ENCODE results near the gene NR2C1.

DNA sequence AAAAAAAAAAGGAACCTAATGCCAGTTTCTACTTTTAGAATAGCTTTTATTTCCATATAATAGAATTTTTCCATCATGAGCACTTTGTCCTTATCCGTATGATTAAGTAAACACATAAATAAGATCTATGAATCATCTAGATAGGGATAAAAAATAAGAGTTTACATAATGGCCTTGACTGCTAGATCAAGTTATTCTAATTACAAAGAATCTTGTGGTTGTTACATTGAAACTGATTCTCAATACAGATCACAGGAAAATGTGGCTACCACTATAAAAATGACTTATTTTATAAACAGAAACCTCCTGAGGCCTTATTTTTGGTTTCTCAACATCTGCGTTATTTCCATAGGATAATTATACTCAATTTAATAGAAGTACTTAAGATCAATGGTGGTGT, 35.5 kb downstream of the NR2C1 start:
- TF ChIP-seq, protein P1, sequence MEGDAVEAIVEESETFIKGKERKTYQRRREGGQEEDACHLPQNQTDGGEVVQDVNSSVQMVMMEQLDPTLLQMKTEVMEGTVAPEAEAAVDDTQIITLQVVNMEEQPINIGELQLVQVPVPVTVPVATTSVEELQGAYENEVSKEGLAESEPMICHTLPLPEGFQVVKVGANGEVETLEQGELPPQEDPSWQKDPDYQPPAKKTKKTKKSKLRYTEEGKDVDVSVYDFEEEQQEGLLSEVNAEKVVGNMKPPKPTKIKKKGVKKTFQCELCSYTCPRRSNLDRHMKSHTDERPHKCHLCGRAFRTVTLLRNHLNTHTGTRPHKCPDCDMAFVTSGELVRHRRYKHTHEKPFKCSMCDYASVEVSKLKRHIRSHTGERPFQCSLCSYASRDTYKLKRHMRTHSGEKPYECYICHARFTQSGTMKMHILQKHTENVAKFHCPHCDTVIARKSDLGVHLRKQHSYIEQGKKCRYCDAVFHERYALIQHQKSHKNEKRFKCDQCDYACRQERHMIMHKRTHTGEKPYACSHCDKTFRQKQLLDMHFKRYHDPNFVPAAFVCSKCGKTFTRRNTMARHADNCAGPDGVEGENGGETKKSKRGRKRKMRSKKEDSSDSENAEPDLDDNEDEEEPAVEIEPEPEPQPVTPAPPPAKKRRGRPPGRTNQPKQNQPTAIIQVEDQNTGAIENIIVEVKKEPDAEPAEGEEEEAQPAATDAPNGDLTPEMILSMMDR (IDR thresholded peaks at IDR 0.05; ENCODE audit: low read depth, low read length): no peak
- TF ChIP-seq EZH2phosphoT487 (IDR thresholded peaks at IDR 0.05; ENCODE audit: low read depth): no peak
